Adrenal gland (tissue), 5 donors: ENCODE measurements around the gene RFPL1.

Experiments
- POLR2A ChIP-seq, 2 donors: fragments of 450-650 bp; IDR thresholded peaks; one replicate each; pipeline ENCODE4 v1.6.1; 2017; ENCODE audit warnings: antibody characterized with exemption in 2 of 2, mild to moderate bottlenecking in 2 of 2, moderate library complexity in 1 of 2
- TF ChIP-seq, protein P1 (sequence below), 6 experiments: fragments of 450-650 bp in 4 of 6; fragments of 200-600 bp in 2 of 6; sonication (generic) in 1 of 6; IDR thresholded peaks; 1 replicate in 5 of 6; 2 replicates in 1 of 6; pipeline versions ENCODE4 v1.5.1 to v1.8.0; 2016 to 2021; ENCODE audit warnings: antibody characterized with exemption in 6 of 6, mild to moderate bottlenecking in 2 of 6, moderate library complexity in 1 of 6
- donor health status: DM: no; HTN: no; CAD: no.

DNA sequence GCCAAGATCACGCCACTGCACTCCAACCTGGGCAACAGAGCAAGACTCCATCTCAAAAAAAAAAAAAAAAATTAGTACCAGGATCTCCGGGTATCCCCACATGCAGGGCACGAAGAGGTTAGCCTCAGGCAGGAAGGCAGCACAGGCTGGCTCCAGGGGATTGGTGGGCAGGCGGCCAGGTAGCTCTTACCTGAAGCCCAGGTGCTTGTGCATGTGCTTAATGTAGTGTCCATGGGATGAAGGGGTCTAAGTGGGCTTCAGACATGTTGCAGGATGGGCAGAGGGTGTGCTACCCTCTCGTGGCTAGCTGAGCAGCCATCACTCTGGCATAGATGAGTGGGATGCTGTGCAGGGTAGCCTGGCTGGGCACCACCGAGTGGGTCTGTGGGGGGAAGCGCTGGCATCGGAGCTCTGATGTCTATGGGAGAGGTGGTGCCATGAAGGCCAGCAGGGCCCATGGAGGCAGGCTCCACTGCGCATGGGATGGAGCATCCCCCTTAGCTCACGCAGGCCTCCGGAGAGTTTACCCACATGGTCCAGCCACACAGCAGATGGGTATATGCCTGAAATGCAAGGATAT is 11.0 kb downstream of the RFPL1 start:
- no peak for TF ChIP-seq POLR2A (IDR thresholded peaks at IDR 0.05)
- TF ChIP-seq, protein P1, sequence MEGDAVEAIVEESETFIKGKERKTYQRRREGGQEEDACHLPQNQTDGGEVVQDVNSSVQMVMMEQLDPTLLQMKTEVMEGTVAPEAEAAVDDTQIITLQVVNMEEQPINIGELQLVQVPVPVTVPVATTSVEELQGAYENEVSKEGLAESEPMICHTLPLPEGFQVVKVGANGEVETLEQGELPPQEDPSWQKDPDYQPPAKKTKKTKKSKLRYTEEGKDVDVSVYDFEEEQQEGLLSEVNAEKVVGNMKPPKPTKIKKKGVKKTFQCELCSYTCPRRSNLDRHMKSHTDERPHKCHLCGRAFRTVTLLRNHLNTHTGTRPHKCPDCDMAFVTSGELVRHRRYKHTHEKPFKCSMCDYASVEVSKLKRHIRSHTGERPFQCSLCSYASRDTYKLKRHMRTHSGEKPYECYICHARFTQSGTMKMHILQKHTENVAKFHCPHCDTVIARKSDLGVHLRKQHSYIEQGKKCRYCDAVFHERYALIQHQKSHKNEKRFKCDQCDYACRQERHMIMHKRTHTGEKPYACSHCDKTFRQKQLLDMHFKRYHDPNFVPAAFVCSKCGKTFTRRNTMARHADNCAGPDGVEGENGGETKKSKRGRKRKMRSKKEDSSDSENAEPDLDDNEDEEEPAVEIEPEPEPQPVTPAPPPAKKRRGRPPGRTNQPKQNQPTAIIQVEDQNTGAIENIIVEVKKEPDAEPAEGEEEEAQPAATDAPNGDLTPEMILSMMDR (IDR thresholded peaks at IDR 0.05) = no peak
